Activated CD8-positive, alpha-beta memory T cell treated with anti-CD3 and anti-CD28 coated beads, Interleukin-2, amount 50 U/mL, for 1 hour (primary cell): ENCODE data around the gene GSE1.
"Not testable (repeated sequence)": the region's sequence is repeated elsewhere in the genome, so short reads cannot be mapped to it uniquely, and the experiment has no call there.

Experiments used
- DNase-seq: peaks from one replicate; pipeline ENCODE4 v3.0.0-alpha.2; 2020; ENCODE audit errors: extremely low read depth

Gene GSE1

DNA sequence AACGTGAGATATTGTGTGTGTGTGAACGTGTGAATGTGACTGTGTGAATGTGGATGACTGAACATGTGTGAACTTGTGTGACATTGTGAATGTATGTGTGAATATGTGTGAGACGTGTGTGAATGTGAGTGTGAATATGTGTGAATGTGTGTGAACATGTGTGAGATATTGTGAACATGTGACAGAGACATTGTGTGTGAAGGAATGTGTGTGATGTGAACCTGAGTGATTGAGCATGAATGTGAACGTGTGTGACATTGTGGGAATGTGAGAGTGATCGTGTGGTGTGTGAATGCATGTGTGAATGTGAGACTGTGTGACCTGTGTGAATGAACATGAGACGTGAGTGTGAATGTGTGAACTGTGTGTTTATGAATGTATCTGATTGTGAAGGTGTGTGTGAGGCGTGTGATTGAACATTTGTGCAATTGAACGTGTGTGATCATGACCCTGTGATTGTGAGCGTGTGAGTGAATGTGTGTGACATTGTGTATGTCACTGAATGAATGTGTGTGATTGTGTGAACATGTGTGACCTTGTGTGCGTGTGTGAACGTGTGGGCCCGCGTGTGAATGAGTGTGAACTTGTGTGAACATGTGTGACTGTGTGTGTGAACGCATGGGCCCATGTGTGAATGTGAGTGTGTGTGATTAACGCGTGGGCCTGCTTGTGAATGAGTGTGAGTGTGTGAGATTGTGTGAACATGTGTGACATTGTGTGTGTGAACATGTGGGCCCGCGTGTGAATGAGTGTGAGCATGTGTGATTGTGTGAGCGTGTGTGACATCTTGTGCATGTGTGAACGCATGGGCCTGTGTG lies 23.2 kb upstream of the GSE1 start:
- no peak for DNase-seq

DNA sequence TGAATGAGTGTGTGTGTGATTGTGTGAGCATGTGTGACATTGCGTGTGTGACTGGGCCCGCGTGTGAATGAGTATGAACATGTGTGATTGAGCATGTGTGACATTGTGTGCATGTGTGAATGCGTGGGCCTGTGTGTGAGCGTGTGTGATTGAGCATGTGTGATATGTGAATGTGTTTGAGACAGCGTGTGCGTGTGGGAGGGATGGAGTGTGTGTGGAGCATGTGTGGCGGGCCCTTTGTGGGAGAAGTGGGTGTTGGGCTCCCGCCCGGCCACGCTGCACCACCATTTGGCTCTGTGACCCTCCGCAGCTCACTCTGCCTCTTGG lies 22.7 kb upstream of the GSE1 start:
- DNase-seq: no peak

DNA sequence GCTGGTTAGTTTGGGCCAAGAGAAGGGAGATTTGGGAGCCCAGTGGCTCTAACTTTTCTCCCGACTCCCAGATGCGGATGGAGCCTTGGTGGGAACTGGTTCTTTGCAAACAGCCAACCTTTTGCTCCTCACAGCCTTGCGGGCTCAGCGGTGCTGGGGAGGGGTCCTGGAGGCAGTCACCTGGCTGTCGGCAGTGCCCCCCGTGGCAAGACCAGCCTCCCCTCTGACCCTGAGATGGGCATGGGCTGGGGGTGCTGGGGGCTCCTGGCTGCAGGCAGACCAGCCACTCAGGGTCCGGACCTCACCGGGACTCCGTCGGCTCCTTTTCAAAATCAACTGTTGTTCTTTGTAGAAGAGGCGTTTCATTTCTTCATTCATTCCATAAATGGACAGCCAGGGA lies 21.7 kb upstream of the GSE1 start:
- DNase-seq: no peak

DNA sequence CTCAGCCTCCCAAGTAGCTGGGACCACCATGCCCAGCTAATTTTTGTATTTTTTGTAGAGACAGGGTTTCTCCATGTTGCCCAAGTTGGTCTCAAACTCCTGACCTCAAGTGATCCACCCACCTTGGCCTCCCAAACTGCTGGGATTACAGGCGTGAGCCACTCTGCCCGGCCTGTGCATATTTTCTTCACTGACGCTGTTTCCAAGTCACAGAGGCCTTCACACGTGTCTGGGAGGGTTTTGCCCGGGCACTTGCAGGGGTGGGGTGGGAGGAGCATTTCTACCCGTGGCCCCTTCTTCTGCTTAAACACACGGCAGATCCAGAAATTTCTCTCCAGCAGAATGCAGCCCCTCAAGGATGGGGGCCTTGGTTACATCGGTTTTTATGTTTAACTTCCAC lies 20.8 kb upstream of the GSE1 start:
- not testable (repeated sequence) for DNase-seq

DNA sequence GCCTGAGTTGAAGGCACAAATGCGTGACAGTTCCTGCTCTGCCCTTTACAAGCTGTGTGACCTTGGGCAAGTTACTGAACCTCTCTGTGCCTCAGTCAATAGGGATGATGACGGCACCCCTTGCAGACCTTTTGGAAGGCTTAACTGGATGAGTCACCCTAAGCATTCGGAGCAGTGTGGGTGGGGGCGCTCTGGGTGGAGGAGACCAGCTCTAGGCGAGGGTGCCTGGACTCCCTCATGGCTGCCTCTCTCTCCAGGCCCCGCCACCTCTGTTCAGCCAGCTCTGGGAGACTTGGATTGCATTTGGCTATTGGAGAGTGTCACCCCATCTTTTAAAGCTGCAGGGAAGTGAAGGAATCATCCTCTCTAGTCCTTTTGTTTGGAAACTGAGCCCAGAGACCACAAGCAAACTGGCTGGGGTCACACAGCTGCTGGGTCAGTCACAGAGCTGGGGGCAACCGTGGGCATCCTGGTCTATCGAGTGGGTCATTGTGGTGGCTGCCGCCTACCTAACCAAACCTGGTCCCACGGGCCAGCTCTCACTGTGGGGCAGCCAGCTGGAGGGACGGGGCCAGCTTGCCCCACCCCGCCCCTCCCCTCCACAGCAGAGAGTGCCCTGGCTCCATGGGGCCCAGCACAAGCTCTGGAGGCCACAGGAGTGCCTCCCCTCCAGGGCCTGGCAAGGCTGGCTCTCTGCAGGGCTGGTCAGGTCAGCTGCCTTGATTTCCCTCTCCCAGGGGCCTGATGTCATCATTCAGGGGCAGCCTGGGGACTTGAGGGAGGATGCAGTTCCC lies 20.2 kb upstream of the GSE1 start:
- DNase-seq: no peak

DNA sequence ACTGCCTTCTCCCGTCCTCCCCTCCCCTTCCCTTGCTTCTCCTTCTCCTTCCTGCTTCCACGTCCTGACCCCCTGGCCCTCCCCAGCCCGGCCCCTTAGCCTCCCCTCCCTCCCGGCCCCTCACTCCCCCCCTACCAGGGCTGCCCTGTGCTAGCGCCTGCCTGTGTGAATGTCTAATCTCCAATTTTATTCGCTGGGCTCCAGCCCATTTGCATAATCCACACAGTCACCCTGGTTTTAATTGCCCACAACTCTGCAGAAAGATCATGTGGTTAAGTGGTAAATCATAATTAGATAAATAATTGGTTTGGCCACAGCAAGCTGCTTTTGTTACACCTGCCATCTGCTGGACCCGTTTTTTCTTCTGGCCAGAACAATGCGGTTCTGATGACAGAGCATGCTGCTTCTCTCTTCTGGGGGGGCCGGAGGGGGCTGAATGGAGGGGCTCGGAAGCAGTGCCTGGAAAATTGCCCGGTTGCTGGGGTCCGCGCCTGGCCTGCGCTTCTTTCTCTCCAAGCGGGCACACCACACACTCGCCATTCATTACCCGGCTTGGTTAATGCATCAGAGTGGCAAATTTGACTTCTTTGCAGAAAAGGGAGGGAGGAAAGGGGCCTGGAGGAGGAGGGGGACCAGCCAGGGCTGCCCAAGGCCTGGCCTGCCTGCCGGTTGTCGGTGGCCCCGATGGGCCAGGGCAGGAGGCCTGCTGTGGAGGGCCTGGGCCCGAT lies 19.5 kb upstream of the GSE1 start:
- DNase-seq: no peak

DNA sequence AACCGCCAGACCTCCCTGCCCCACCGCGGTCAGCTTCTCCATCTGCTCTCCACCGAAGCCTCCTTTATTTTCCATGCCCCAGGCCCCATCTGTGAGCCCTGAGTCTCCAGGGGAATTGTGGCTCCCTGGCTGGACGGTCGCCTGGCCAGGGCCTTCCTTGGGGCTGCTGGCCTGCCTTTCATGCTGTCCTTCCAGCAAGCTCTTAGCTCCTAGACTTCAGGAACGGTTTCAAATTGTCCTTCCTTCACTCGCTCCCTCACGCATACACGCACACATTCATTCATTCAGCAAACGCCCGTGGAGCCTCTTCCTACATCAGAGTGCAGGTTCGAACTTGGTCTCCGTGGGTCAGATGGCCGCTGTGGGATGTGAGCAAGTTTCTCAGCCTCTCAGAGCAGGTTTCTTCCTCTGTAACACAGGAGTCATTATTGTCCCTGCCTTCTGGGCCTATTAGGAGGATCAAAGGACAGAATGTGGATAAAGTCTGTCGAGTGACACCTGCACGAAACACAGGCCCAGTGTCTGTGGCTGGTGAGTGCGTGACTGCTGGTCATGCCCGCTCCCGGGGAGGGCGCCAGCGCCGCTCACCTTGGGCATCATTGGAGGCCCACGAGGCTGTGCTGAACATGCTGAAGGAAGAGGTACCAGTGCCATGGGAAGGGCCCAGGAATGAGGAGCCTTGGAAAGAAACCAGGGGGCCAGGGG lies 18.7 kb upstream of the GSE1 start:
- no peak for DNase-seq

DNA sequence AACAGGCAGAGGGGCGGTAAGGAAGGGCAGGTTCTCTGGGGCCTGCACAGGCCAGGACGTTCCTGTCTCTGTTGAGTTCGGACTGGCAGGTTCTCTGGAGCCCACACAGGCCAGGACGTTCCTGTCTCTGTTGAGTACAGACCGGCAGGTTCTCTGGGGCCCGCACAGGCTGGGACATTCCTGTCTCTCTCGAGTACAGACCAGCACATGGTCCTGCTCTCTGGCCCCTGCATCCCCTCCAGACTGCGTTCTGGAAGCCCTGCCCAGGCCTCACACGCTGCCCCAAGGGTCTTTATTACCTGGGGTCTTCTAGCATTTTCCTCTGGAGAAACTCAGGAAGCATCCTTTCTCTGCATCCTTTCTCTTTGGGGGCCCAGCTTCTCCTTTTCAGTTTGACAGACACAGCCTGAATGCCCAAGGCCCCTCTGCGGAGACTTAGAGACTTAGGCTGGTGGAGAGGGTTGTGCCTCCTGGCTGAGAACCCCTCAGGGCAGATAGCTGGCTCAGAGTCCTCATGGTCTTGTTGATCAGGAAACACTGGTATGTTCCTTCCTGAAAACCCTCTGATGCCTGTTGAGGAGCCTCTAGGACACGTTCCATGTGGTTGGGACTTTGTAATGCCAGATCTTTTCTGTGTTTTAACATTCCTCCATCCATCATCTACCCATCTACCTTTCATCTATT lies 18.0 kb upstream of the GSE1 start:
- DNase-seq: no peak

DNA sequence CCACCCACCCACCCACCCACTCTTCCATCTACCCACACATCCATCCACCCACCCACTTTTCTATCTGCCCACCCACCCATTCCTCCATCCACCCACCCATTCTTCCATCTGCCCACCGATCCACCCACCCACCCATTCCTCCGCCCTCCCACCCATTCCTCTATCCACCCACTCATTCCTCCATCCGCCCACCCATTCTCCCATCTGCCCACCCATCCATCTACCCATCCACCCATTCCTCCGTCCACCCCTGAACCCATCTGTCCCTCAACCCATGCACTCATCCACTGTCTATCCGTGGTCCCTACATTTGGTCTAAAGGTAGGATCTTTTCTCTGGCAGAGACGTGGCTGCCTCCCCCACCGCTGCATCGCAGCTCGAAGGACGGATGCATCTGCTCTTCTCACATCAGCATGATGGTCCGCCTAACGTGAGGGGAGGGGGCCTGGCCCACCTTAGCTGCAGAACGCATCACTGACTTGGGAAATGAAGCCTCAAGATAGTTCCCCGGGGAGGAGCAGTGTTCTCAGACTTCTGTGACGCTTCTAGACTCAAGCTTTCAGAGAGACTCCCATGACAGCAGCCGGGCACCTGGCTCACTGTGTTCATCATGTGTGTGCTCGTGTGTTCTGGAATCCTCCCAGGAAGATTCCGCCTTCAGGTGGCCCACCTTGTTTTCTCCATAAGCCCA lies 17.2 kb upstream of the GSE1 start:
- no peak for DNase-seq

DNA sequence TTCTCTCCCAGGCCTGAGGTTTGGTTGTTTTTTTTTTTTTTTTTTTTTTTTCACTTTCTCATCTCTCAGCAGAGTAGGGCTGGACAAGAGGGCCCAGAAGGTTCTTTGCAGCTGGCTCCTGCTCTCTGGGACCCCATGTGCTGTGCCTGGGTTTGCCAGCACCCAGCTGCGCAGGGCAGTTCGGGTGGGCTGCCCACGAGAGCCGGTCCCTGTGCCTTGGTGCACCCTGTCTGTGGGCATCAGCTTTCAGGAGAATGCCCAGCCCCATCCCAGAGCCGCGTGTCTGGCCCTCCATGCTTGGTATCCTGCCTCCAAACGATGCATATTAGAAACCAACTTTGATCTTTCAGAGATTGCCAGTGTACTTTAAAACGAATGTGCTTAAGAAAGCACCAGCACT lies 15.0 kb upstream of the GSE1 start:
- DNase-seq: no peak

DNA sequence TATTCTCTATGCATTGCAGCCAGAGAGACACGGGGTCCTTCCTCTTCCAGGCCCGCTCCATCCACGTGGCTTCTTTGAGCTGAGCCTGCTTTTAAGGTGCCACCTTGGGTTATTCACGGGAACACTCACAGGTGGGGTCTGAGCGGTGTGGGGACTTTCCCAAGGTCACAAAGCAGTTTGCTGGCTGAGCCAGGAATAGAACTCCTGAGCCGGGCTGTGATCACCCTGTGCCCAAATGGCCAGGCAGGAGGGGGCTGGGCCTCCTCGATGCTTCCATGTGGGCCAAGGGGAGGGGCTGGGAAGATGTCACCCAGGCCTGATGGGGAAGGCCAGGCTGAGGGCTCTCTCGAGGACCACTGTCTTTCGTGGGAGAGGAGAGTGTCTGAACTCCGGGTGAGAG lies 13.0 kb upstream of the GSE1 start:
- no peak for DNase-seq

DNA sequence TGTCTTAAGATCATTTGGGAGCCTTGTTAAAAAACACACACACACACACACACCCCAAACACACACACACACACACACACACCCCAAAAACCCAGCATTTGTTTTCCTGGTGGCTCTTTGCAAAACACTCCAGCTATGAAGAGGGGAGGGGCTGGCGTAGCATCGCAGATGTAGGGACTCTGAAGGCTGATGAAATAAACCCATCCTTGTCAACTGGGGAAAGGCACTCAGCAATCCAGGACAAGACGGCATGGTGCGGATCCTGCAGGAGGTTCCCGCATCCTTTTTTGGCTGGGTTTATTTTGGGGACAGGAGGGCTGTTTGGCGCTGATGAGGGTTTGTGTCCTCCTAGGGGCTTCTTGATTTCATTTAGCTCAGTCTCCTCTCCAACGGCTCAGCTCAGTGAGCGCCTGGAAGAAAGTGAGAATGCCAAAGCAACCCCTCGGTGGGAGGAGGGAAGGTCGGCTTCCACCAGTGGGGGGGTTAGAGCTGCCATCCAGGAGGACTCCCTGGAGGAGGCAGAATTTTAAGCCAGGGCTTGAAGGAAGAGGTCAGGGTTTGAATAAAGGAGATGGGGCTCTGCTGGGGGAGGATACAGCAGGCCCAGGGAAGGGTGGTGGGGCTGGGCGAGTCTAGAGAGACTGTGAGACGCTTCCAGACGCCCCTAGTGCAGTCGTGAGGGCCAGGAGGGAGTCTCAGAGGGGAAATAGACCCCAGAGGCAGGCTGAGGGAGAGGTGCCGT lies 12.4 kb upstream of the GSE1 start:
- no peak for DNase-seq

DNA sequence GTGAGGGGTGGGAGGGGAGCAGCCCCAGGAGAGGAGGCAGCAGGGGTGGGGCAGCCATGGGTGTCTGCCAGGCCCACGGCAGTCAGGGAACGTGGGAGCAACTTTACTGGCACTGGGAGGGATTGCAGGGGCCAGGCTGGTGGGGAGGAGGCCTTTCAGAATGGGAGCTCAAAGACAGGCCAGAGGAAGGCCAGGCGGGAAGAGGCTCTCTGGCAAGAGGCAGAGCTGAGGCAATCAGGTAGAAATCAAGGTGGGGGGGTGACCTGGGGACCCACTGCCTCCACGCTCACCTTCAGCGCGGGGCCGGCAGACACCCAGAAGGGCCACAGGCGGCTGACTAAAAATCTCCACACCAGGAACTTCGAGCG lies 11.9 kb upstream of the GSE1 start:
- no peak for DNase-seq

DNA sequence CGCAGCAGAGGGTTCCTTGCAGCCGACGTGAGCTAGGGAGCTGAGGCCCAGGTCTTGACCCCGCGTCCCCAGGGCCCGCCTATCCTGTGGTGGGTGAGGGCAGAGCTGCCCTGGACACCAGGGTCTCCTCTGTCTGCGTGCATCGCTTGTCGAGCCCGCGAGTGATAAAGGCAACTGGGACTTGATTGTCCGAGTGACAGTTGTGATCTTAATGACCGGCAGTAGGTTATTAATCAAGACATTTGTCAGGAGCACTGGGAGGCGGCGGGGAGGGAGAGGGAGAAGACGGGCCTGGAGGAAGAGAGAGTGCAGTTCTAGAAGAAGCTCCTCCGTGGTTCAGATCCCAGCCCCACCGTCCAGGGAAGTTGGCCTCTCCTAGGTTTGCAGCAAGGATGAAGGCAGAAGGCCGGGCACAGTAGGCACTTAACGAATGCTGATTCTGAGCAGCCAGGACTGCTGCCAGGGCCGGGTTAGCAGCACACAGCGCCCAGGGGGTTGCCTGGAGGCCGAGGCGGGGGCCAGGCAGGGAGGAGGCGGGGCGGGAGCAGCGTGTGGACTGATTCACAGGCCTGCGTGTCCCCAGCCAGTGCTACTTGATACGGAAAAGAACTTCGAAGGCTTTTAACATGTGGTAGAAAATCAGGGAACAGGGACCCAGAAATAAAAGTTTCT lies 11.3 kb upstream of the GSE1 start:
- DNase-seq: no peak

DNA sequence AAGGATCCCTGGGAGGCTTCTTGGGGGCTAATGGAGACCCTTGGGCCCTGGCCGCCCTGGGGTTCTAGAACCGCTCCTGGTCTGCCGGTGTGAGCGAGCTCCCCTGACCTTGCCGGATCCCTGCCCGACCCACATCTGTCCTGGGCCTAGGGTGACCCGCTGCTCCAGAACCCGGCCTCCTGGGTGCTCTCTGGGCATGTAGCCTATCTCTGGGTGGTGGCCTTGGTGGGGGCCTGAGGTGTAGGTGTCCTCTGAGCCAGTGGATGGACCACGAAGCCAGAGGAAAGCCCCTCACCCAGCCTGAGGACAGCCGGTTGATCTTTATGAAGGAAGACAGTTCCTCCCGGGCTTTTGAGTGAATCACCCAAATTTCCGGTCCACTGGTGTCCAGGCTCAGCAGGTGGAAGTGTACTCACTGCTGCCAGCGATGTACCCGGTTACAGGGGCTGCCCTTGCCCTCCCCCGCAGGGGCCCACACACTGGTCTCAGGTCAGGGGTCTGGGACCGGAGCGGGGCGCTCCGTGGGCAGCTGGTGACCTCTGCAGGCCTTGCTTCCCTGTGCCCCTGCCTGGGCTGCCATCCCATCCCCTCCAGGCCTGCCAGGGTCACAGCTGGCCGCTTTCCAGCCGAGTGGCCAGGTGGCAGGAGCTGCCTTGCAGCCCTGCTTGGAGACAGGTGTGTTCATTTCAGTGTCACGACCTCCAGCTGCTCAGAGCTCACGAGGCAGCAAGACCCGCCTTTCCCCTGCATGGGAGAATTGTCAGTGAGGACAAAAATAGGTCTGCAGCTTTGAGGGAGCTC lies 10.5 kb upstream of the GSE1 start:
- no peak for DNase-seq

DNA sequence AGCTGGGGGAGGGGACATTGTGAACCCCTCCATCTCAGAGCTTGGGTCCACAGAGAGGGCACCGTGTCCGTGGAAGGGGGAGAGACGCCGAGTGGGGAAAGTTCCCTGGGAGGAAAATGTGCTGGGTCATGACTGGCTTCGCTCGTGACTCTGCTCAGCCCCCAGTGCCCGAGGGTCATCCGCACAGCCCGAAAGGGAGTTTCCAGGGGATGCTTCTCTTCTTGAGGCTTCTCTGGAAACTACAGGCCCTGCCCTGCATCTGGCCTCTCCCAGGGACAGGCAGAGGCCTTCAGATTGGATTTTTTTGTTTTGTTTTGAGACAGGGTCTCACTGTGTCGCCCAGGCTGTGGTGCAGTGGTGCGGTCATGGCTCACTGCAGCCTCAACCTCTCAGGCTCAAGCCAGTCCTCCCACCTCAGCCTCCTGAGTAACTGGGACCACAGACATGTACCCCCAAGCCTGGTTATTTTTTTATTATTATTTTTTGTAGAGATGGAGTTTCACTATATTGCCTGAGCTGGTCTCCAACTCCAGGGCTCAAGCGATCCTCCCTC lies 9.8 kb upstream of the GSE1 start:
- DNase-seq: no peak

DNA sequence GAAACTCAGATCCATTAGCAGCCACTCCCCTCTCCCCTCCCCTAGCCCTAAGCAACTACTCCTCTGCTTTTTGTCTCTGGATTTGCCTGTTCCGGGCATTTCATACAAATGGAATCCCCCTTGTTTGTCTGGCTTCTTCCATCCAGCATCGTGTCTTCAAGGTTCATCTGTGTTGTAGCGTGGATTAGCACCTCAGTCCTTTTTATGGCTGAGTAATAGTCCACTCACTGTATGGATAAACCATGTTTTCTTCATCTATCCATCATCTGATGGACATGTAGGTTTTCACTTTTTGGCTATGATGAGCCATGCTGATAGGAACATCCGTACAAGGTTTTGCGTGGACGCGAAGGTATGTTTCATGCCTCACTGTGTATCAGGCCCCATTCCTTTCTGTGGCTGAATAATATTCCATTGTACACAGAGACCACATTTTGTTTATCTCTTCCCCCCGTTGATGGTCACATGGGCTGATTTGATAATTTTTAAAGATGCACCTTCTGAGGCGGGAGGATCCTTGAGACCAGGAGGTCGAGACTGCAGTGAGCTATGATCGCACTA lies 8.9 kb upstream of the GSE1 start:
- DNase-seq: no peak
